Limb (tissue), 2 donors: ENCODE data around the gene FOXG1.

ENCODE experiments used
- DNase-seq, 2 donors: peaks; one replicate each; pipeline ENCODE4 v3.0.0-alpha.2; 2016; ENCODE audit errors: extremely low spot score in 2 of 2

FOXG1 gene

DNA sequence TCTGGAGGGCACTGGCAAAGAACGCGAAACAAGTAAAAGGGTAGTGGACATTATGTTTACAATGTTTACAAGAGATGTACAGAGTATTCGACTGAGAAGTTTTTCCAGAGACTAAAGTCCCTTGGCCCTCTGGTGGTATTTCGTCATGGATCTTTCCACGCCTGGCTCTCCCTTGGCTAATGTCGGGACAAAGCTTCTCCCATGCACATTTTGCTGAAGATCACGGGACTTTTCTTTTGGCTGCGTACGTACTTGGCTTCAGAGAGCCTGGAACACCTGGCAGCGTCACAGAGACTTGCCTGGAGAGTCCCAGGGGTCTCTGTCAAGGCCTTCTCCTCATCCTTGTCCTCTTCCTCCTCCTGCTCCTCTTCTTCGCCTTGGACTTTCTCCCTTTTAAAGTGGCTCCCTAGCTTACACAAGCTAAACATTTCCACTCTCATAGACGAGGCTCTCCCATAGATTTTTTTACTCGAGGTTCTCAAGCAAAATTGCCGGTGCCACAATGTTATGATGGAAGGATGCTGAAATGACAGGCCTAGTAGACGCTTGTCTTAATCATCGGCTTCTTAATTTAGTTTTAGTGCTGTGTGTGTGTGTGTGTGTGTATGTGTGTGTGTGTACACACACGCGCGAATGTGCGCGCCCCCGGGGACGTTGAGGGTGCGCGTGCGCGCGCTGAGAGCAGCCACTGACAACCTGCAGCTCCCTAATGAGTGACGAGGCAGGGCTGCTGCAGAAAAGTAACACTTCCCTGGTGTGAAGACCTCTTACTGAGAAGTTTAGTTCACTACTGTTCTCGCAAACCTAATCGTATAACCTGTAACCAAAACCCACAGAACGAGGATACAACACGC, 4.9 kb upstream of the FOXG1 start:
- no peak for DNase-seq

DNA sequence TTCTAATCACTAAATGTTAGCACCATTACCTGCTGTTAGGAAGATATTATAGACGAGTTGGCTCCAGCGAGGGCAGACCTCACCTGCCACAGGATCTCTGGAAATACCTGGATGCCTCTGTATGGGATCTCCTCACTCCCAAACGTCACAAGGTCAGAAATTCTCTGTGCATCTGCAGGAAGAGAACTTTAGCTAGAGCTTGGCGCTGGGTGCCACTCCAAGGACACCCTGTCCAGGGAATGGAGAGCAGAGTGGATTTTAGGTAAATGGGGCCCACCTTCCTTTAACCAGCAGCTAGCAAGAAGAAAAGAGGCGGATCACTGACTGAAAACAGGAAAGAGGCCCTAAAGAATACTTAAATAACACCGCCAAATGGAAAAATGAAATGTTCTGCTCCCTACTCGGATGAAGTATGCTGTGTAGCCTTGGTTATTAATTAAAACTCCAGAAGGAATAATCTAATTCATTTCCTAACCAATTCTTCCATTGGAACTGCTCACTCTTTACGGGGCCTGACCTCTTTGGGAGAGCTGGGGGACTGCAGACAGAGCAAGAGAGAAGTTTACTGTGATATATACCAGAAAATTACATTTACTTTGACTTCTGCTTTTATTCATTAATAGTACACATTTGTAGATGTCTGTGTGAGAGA, 4.2 kb upstream of the FOXG1 start:
- no peak for DNase-seq

DNA sequence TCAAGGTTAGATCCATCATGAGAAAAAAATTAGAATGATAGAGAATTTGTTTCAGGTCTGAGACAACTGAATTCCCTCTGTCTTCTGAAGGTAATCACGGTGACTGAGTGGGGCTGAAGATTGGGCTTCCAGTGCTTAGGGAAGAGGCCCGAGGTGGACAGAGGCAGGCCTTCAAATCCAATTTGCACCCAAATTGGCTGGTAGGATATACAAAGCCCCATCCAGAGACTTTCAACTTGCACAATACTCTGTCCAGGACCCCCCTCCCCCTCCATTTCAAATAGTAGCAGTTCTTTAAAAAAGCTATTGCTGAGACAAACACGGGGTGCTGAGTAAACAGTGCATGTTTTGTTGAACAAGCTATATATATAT, 3.6 kb upstream of the FOXG1 start:
- no peak for DNase-seq

DNA sequence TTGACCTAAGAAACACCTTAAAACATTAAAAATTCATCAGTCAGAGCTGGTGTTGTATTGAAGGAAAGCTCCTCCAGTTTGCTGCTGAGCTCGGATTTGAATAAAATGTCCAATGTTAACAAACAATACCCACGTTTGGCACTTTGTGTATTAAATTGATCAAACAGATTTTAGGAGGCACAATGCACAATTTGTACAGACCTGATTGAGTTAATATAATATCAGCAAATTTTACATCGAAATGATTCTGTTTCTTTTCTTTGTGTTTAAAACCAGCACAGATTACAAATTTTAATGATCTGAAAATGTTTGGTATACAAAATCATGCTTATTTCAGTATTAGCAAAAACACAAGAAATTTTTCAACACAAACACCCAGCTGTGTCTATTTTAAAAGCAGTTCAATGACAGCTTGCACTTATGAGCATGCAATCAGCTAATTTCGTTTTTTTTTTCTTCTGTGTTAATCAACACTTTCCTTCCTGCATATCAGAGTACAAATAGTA, 2.8 kb upstream of the FOXG1 start:
- no peak for DNase-seq

DNA sequence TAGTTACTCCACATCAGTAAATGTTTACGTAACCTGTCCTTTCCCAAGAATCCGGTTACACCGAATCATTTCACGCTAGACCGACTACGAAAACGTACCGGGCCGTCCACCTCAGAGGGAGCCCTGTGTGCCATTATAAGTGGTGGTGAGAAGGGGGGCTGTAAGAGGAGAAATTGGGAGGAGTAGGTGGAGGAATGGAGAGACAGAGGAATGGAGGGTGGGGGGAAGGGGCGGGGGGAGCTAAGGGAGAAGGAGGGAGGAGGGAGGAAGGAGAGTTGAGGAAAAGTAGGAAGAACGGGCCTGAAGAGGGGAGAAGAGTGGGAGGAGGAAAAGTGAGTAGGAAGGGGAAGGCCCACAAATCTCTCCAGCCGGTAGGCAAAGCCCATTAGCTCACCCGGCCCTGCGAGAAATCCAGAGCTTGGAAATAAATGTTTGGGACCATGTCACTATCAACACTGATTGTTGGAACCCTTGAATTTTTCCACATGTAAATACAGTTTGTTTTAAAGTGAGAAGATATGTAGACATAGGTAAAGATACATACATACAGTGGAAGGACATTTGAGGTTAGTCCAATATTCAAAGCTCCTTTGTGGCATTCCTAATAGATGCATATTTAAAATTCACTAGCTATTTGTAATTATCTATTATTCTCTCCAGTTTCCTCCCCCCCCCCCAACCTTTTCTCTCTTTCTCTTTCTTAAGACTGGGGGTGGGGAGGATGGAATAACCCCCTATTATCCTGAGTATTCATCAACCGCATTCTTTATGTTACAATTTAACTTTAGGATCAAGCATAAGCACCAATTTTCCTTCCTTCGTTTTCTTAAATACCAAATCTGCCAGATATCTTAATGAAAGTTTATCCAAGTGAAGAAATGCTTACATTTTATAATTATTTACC, 2.1 kb upstream of the FOXG1 start:
- no peak for DNase-seq

DNA sequence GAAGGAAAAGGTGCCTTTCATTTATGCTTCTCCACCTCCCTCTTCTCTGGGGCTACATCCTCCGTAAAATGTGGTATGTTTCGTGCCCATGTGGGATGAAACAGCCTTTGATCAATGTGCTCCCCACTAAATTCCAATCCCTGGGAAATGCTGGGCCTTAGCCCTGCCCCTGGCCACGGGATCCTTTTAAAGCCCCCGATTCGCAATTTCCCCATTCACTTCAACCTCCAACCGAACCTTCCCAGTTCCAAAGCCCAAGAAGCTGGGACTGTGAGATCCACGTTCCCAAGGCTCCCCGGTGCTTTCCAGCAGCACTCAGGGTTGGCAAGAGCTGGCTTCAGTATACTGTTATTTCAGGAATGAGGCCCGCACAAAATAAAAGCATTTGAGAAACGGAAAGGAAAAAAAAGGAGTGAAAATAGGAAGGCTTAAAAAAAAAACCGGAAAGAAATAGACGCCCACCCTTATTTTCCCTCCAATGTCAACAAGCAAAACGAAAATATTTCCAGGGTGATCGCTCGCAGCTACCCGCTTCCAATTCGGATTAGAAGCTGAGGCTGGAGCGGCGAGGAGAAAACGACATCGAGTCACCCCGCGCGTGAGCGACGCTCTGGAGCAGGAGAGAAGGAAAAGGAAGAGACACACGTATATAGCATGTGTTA, 1.3 kb upstream of the FOXG1 start:
- DNase-seq, result no peak

DNA sequence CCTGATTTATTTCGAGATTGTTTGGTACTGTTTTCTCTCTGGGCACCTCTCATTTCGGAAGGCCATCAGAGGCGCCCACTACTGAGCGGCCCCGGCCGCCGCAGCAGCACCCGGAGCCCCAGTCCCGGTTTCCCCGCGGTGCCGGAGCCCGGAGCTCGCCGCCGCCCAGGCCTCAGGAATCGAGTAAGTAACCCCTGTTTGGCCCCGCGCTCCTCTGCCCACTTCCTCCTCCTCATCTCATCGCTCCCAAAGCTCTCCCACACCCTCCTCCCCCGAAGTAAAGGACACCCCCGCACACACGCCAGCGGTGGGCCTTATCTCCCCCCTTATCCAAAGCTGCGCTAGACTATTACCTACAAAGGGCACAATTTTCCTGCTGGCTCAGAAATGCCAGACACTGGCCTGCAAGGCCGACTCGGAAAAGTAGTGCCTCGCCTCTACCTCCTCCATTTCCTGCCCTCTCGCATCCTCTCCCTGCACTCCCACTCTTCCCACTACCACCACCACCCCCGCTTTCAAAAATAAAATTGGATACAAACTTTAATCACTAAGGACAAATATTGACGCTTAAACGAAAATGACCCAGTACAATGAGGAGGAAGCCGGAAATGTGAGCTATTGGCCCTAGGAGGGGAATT, 637 bp upstream of the FOXG1 start:
- peak in 1 of 2 donors; percentile 75 for DNase-seq

DNA sequence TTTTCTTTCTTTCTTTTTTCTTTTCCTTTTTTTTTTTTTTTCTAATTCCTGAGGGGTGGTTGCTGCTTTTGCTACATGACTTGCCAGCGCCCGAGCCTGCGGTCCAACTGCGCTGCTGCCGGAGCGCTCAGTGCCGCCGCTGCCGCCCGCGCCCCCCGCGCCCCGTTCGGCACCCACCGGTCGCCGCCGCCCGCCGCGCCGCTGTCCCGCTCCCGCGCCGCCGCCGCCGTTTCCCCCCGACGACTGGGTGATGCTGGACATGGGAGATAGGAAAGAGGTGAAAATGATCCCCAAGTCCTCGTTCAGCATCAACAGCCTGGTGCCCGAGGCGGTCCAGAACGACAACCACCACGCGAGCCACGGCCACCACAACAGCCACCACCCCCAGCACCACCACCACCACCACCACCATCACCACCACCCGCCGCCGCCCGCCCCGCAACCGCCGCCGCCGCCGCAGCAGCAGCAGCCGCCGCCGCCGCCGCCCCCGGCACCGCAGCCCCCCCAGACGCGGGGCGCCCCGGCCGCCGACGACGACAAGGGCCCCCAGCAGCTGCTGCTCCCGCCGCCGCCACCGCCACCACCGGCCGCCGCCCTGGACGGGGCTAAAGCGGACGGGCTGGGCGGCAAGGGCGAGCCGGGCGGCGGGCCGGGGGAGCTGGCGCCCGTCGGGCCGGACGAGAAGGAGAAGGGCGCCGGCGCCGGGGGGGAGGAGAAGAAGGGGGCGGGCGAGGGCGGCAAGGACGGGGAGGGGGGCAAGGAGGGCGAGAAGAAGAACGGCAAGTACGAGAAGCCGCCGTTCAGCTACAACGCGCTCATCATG, 654 bp downstream of the FOXG1 start:
- no peak for DNase-seq

DNA sequence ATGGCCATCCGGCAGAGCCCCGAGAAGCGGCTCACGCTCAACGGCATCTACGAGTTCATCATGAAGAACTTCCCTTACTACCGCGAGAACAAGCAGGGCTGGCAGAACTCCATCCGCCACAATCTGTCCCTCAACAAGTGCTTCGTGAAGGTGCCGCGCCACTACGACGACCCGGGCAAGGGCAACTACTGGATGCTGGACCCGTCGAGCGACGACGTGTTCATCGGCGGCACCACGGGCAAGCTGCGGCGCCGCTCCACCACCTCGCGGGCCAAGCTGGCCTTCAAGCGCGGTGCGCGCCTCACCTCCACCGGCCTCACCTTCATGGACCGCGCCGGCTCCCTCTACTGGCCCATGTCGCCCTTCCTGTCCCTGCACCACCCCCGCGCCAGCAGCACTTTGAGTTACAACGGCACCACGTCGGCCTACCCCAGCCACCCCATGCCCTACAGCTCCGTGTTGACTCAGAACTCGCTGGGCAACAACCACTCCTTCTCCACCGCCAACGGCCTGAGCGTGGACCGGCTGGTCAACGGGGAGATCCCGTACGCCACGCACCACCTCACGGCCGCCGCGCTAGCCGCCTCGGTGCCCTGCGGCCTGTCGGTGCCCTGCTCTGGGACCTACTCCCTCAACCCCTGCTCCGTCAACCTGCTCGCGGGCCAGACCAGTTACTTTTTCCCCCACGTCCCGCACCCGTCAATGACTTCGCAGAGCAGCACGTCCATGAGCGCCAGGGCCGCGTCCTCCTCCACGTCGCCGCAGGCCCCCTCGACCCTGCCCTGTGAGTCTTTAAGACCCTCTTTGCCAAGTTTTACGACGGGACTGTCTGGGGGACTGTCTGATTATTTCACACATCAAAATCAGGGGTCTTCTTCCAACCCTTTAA, 1.5 kb downstream of the FOXG1 start:
- no peak for DNase-seq

DNA sequence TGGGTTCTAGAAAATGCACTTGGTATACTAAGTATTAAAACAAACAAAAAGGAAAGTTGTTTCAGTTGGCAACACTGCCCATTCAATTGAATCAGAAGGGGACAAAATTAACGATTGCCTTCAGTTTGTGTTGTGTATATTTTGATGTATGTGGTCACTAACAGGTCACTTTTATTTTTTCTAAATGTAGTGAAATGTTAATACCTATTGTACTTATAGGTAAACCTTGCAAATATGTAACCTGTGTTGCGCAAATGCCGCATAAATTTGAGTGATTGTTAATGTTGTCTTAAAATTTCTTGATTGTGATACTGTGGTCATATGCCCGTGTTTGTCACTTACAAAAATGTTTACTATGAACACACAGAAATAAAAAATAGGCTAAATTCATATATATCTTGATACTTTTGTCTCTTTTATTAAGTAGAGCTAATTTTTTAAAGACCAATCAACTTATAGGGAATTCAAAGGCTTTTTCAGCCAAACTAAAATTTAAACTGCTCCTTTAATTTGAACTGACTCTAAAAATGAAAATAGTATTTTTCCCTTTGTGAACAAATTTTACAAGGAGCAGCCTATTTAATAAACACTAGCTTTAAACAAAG, 2.8 kb downstream of the FOXG1 start:
- no peak for DNase-seq

DNA sequence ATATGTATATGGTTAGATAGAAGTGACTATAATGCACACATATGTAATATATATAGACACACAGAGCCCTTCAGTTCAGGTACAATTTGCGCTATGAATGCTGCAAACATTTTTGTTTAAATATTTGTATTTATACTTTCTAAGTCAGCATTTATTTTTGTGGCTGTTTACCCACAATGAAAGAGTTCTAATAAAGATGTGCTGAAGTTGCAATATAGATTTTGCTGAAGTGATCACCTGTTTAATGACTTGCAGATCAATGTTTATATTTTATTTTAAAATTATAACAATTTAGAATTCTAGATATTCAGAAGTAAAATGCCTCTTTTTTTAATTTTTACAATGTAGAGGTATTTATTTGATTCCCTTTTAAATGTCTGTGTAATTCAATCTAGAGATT, 3.5 kb downstream of the FOXG1 start:
- DNase-seq, result no peak

DNA sequence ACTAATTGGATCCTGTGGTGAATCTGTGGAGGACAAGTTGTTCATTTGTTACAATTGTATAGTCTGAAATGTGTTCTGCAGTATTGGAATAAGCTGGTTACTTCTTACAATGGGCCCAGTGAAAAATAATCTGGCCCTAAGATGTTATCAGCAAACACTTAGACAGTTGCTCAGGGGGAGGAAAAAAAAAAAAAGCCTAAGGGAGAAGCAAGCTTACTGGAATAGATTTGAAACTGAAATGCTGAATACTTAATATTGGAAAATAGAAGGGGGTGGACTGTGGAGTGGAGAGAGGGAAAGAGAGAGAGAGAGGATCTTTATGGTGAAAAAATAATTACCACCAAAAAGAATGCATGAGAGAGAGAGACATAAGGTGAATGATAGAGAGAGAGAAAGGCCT, 4.0 kb downstream of the FOXG1 start:
- DNase-seq, result no peak

DNA sequence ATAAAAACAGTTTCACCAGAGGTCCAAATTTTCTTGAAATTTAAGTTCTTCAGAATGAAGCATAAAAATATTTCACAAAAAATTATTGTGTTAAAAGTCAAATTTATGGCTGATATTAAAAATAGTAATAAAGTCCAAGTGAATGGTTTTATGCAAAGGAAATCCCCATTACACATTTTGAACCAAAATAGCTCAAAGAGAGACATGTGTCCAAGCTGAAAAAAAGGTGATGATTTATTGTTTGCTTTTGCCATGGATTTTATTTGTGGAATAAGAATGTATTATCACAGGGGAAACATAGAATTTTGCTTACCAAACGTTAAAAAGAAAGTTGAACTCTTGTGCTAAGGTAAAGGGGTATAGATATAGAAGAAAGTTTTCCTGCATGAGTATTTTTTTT, 4.6 kb downstream of the FOXG1 start:
- DNase-seq, result no peak

DNA sequence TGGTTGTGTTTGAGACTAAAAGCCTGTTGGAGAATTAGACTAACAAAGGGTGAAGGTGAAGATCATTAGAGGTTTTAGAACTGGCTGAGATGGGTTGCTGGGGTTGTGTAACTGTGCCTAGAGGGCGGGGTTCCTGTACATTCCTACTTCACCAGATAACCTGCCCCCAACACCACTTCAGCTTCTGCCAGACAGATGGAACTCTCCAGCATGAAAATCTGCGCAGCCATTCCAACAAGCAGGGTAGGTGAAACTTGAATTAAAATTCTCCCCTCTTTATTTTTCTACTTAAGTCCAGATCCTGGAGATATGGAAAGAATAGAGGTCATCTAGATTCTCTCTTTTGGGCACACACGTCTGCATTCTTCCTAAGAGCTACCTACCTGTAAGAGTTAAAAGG, 6.0 kb downstream of the FOXG1 start:
- DNase-seq, result no peak

DNA sequence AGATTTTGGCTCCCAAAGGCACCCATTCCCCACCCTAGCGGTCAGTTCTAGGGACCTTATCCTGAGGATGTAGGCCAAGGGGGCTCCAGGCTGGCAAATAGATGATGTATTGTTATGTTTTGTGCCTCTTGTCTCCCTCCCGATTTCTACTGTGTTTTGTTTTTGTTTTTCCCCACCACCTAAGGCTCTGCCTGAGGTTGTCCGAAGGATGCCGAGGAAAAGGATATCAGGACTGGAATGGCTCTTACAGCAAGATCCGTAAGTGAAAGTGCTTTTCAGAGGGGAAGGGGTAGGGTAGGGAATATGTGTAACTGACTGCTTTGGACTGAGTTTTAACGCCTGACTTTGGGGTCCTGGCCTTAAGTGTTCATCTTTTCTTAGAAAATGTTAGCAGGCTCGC, 6.6 kb downstream of the FOXG1 start:
- no peak for DNase-seq

DNA sequence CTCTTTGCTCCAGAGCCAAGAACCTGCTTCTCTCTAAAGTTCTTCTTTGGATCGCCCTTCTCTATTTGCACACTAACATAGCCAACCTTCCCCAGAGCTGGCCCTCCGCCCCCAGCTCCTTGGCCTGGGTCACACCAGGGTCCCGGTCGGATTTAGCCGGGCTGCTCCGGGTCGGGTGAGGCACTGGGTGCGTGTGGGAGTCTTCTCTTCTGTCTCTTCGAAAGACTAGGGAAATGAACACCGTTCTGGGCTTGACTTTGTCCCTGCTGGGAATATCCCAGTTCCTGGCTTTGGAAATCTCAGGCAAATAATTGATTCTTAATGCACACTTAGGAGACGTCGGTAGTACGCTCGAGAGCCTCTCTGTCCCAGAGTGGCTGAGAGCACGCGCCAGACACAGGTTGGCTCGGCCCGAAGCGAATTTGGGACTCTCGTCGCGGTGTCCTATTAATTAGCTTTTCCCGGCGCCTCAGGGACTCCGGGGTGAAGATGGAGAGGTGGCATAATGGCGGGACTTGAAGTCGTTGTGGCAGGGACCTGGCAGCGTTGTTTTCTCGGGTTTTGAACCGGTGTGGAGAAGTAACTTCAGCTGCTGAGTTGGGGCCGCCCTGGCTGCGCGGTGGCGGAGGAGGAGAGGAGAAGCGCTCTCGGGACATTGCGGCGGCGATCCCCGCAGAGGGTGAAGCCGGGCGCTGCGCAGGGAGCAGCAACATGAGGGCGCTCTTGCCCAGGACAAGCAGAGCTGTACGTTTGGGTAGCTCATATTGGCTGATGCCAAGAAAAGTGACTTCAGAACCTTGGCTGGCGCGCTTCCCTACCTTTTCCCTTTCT, 7.5 kb downstream of the FOXG1 start:
- DNase-seq, result peak in 1 of 2 donors; percentile 79
